ENCODE measurements around the gene COL4A2.

Gene COL4A2

DNA sequence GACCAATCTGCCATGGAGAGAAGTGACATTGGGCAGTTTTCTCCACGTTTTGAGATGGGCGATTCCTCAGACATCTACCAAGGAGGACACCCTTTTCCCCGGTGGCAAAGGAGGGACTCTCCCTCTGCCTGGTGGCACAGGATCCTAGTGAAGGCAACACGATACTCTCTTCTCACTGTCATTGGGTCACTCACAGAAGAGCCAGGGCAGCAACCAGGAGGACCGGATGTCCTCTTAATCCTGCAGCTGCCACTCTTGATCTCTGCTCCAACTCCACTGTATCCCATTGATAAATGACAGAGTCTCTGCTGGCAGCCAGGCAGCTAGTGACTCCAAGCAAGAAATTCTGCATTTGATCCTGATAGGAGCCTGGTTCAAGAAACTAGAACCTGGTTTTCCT, 42.2 kb downstream of the COL4A2 start:
- Histone ChIP-seq H3K27me3 (ENCODE audit: insufficient read depth, low read length) (no peaks in the 10 kb centered on the region), H2AFZ (ENCODE audit: low read depth, low read length) (no peak overlapping the region), H3K36me3 (ENCODE audit: insufficient read depth, low read length) (no peaks in the 10 kb centered on the region), H3K4me3 (ENCODE audit: low read length) (no peak overlapping the region), H3K9me3 (ENCODE audit: low read length) (peaks cover 2% of the 10 kb centered on the region), H3K4me1 (ENCODE audit: insufficient read depth, low read length) (peaks cover 8% of the 10 kb centered on the region)

DNA sequence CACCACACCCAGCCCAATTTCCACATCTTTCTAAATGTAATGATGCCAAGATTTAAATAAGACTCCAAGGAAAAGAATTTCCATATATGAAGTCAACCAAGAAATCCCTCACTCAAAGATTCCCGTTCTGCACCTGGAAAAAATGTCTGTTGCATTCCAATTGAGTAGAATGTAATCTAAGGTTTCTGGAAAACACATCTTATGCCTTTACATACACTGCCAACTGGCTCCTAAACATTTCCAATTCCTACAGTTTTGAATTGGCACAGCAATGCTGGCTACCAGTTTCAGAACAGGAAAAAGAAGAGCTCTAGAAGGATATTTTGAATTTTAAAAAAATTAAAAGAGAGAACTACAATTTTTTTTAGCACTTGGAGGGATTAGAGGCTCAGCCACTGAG, 43.0 kb downstream of the COL4A2 start:
- Histone ChIP-seq H2AFZ (ENCODE audit: low read depth, low read length) (no peak overlapping the region), H3K9me3 (ENCODE audit: low read length) (peaks cover 2% of the 10 kb centered on the region), H3K4me3 (ENCODE audit: low read length) (no peak overlapping the region), H3K36me3 (ENCODE audit: insufficient read depth, low read length) (no peaks in the 10 kb centered on the region), H3K4me1 (ENCODE audit: insufficient read depth, low read length) (peaks cover 8% of the 10 kb centered on the region), H3K27me3 (ENCODE audit: insufficient read depth, low read length) (no peaks in the 10 kb centered on the region)

GRCh38 chr13:110350509-110350908, 43.4 kb downstream of the COL4A2 start:
- peaks cover 8% of the 10 kb centered on the region for H3K4me1 ChIP-seq (ENCODE audit: insufficient read depth, low read length)
- H3K36me3 ChIP-seq (ENCODE audit: insufficient read depth, low read length): no peaks in the 10 kb centered on the region
- no peaks in the 10 kb centered on the region for H3K27me3 ChIP-seq (ENCODE audit: insufficient read depth, low read length)
- H3K4me3 ChIP-seq (ENCODE audit: low read length): no peak overlapping the region
- no peak overlapping the region for H2AFZ ChIP-seq (ENCODE audit: low read depth, low read length)
- peaks cover 2% of the 10 kb centered on the region for H3K9me3 ChIP-seq (ENCODE audit: low read length)

- H3K36me3 ChIP-seq (ENCODE audit: insufficient read depth, low read length): no peaks in the 10 kb centered on the region
- H2AFZ ChIP-seq (ENCODE audit: low read depth, low read length): no peak overlapping the region
- H3K4me1 ChIP-seq (ENCODE audit: insufficient read depth, low read length): peaks cover 8% of the 10 kb centered on the region
- H3K4me3 ChIP-seq (ENCODE audit: low read length): no peak overlapping the region
- no peaks in the 10 kb centered on the region for H3K27me3 ChIP-seq (ENCODE audit: insufficient read depth, low read length)
- peaks cover 2% of the 10 kb centered on the region for H3K9me3 ChIP-seq (ENCODE audit: low read length)
These were observed 44.7 kb downstream of the COL4A2 start for GRCh38 chr13:110351636-110352420.

DNA sequence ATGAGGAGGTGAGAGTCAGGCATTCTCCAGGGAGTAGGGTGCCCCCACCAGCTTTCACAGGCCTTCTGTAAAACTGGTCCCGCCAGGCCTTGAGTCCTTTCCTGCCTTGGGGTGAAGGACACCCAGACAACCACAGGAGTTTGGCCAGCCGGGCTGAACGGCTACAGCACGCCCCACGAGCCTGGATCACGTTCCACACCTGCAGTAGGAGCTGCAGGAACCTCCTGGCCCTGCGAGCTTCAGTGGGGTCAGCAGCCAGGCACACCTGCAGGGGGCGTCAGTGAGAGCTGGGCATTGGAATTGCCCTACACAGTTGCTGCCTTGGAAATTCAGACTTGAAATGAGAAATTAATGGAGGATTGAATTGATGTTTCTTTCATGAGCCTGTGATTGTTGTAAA, 45.7 kb downstream of the COL4A2 start:
- peaks cover 5% of the 10 kb centered on the region for H3K36me3 ChIP-seq (ENCODE audit: insufficient read depth, low read length)
- peaks cover 2% of the 10 kb centered on the region for H3K9me3 ChIP-seq (ENCODE audit: low read length)
- H3K4me3 ChIP-seq (ENCODE audit: low read length): no peak overlapping the region
- H3K27me3 ChIP-seq (ENCODE audit: insufficient read depth, low read length): no peaks in the 10 kb centered on the region
- H3K4me1 ChIP-seq (ENCODE audit: insufficient read depth, low read length): peaks cover 4% of the 10 kb centered on the region
- no peak overlapping the region for H2AFZ ChIP-seq (ENCODE audit: low read depth, low read length)

GRCh38 chr13:110353339-110353977, 46.4 kb downstream of the COL4A2 start:
- Histone ChIP-seq H2AFZ (ENCODE audit: low read depth, low read length) (no peak overlapping the region), H3K4me1 (ENCODE audit: insufficient read depth, low read length) (peaks cover 4% of the 10 kb centered on the region), H3K9me3 (ENCODE audit: low read length) (peaks cover 2% of the 10 kb centered on the region), H3K27me3 (ENCODE audit: insufficient read depth, low read length) (no peaks in the 10 kb centered on the region), H3K36me3 (ENCODE audit: insufficient read depth, low read length) (peaks cover 10% of the 10 kb centered on the region), H3K4me3 (ENCODE audit: low read length) (no peak overlapping the region)

DNA sequence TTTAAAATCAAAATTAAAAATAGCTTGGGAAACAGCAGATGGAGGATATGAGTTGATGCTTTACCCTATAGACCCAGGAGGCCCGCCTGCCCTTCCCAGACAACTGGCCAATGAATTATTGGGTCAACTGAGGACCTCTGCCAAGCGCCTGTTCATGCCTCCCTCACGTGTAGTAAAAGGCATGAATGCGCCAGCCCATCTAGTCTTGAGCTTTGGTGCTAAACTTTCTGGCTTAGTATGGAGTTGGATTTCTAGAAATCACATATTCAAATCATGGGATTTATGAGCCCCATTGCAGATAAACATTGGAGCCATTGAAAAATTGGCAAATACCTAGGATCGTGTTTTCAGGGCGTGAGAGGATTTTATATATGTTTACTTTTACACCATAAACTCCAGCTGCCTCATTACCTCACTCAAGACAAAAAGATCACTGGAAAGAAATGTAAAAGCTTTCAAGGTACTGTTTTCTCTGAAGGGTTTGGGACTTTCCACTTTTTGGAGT, 47.1 kb downstream of the COL4A2 start:
- Histone ChIP-seq H2AFZ (ENCODE audit: low read depth, low read length) (no peak overlapping the region), H3K9me3 (ENCODE audit: low read length) (peaks cover 1% of the 10 kb centered on the region), H3K36me3 (ENCODE audit: insufficient read depth, low read length) (peaks cover 12% of the 10 kb centered on the region), H3K4me3 (ENCODE audit: low read length) (no peak overlapping the region), H3K4me1 (ENCODE audit: insufficient read depth, low read length) (peaks cover 4% of the 10 kb centered on the region), H3K27me3 (ENCODE audit: insufficient read depth, low read length) (no peaks in the 10 kb centered on the region)

DNA sequence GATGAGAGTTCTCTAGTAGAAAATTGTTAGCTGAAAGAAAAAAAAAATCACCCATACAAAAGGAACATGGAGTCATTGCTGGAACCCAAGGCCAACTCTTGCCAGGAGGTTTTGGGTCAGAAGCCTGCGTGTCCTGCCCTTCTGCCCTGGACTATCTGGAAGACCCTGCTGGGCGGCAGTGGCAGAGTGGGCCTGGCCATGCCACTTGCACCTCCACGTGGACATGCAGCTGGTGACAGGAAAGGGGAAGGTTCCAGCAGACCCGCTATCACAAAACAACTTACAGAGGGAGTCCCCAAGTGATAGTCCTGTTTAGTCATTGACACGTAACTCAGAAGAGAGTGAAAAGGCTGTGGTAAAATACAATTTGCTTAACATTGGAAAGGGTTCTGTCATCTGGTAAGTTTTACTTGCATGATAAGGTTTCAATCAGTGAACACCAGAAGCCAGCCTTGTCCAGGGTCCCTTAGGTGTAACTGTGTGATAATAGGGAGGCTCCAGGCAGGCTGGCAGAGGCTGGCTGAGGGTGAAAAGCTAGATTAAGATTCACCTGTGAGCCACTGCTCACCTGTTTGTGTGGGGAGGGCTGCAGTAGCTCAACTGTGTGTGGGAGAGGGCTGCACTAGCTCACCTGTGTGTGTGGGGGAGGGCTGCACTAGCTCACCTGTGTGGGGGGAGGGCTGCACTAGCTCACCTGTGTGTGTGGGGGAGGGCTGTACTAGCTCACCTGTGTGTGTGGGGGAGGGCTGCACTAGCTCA, 47.8 kb downstream of the COL4A2 start:
- Histone ChIP-seq H3K36me3 (ENCODE audit: insufficient read depth, low read length) (peaks cover 14% of the 10 kb centered on the region), H2AFZ (ENCODE audit: low read depth, low read length) (no peak overlapping the region), H3K4me1 (ENCODE audit: insufficient read depth, low read length) (peaks cover 4% of the 10 kb centered on the region), H3K9me3 (ENCODE audit: low read length) (no peaks in the 10 kb centered on the region), H3K4me3 (ENCODE audit: low read length) (no peak overlapping the region), H3K27me3 (ENCODE audit: insufficient read depth, low read length) (no peaks in the 10 kb centered on the region)

DNA sequence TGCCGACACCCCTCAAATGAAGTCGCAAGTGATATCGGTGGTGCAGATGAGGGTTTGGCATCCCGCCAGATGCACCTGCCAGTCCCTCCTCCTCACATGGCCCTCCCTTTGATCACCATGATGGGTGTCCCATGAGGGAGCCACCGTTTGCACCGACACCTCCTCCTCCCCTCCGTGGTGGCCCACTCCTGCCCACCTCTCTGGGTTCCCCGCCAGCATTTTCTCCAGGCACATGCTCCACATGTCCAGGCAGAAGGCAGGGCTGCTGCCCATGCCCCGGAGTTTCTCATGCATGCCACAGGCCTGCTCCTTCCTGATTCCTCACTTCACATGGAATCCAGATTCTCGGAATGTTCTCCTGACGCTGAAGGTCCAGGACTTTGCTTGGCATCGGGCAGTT, 49.3 kb downstream of the COL4A2 start:
- no peak overlapping the region for H3K4me3 ChIP-seq (ENCODE audit: low read length)
- H3K36me3 ChIP-seq (ENCODE audit: insufficient read depth, low read length): peaks cover 17% of the 10 kb centered on the region
- H3K4me1 ChIP-seq (ENCODE audit: insufficient read depth, low read length): no peaks in the 10 kb centered on the region
- H3K9me3 ChIP-seq (ENCODE audit: low read length): no peaks in the 10 kb centered on the region
- no peaks in the 10 kb centered on the region for H3K27me3 ChIP-seq (ENCODE audit: insufficient read depth, low read length)
- no peak overlapping the region for H2AFZ ChIP-seq (ENCODE audit: low read depth, low read length)

DNA sequence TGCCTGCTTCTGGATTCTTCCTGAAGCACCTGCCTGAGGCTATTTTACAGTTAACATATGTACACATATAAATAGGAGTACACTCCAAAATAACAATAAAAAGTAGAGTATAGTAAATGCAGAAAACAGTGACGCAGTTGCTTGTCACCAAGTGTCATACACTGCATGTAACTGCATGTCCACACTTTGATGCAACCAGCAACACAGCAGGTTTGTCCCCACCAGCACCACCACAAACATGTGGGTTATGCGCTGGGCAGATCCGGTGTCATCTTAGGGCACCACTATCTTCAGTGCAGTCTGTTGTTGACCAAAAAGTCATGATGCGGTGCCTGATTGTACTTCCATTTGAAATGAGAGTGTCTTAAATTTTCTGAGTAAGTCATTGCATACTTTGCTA, 51.3 kb downstream of the COL4A2 start:
- Histone ChIP-seq H2AFZ (ENCODE audit: low read depth, low read length) (no peak overlapping the region), H3K9me3 (ENCODE audit: low read length) (no peaks in the 10 kb centered on the region), H3K27me3 (ENCODE audit: insufficient read depth, low read length) (no peaks in the 10 kb centered on the region), H3K36me3 (ENCODE audit: insufficient read depth, low read length) (peaks cover 17% of the 10 kb centered on the region), H3K4me1 (ENCODE audit: insufficient read depth, low read length) (no peaks in the 10 kb centered on the region), H3K4me3 (ENCODE audit: low read length) (no peak overlapping the region)

DNA sequence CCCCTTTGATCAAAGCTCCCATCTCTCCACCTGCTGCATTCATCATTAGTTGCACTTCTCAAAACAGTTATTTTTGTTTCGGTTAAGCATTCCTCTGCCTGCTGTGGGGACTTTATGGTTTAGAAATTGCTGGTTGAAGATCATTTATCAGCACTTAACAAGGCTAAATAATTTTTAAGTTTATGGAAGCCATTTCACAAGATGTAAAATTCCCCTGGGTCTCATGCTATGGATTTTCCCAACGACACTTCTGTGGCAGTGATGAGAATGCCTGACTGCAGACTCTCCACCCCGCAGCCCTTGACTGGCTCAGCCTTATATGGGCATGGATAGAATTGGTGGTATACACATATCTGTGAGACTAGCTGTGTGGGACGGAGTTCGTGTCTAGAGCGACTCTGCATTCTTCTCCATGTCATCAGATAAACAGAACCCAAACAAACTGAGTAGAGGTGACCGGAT, 52.8 kb downstream of the COL4A2 start:
- peaks cover 17% of the 10 kb centered on the region for H3K36me3 ChIP-seq (ENCODE audit: insufficient read depth, low read length)
- H3K9me3 ChIP-seq (ENCODE audit: low read length): no peaks in the 10 kb centered on the region
- no peaks in the 10 kb centered on the region for H3K27me3 ChIP-seq (ENCODE audit: insufficient read depth, low read length)
- H3K4me3 ChIP-seq (ENCODE audit: low read length): no peak overlapping the region
- no peak overlapping the region for H2AFZ ChIP-seq (ENCODE audit: low read depth, low read length)
- H3K4me1 ChIP-seq (ENCODE audit: insufficient read depth, low read length): no peaks in the 10 kb centered on the region

- Histone ChIP-seq H2AFZ (ENCODE audit: low read depth, low read length) (no peak overlapping the region), H3K27me3 (ENCODE audit: insufficient read depth, low read length) (no peaks in the 10 kb centered on the region), H3K36me3 (ENCODE audit: insufficient read depth, low read length) (peaks cover 17% of the 10 kb centered on the region), H3K9me3 (ENCODE audit: low read length) (no peaks in the 10 kb centered on the region), H3K4me1 (ENCODE audit: insufficient read depth, low read length) (peaks cover 2% of the 10 kb centered on the region), H3K4me3 (ENCODE audit: low read length) (no peak overlapping the region)
These were observed 53.5 kb downstream of the COL4A2 start for GRCh38 chr13:110360598-110360997.

GRCh38 chr13:110361365-110361911, 54.4 kb downstream of the COL4A2 start:
- no peak overlapping the region for H3K4me3 ChIP-seq (ENCODE audit: low read length)
- peaks cover 17% of the 10 kb centered on the region for H3K36me3 ChIP-seq (ENCODE audit: insufficient read depth, low read length)
- H3K9me3 ChIP-seq (ENCODE audit: low read length): no peaks in the 10 kb centered on the region
- no peak overlapping the region for H2AFZ ChIP-seq (ENCODE audit: low read depth, low read length)
- peaks cover 6% of the 10 kb centered on the region for H3K4me1 ChIP-seq (ENCODE audit: insufficient read depth, low read length)
- H3K27me3 ChIP-seq (ENCODE audit: insufficient read depth, low read length): no peaks in the 10 kb centered on the region

All from neuron (in vitro differentiated cells).